ENCODE data around the gene SEMA3B. TPM values are rescaled to one million over a fixed set of nuclear protein-coding genes. Genes with fewer than 3 reads are reported as not detected.

The SEMA3B gene
- total and polyA plus RNA-seq, 2 of the 4 experiments (the other 2 are of a cell fraction), result 4.3 to 29.3 TPM

DNA sequence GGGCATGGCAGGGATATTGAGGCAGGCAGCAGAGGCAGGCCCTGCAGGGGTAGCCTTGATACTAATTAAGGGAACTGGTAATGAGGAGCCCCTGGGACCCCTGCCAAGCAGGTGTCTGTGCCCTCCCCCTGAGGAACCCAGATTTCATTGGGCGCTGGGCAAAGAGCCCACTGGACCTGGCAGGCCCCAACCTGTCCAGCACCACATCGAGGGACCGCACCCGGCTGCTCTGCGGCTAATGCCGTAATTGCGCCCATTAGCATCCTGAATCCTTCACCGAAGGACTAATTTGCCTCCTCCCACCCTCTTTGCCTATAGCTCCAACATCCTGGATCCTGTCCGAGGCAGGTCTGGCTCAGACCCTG, 13.7 kb upstream of the SEMA3B start:
- H3K18ac ChIP-seq (ENCODE audit: low read depth, low read length), result no peak overlapping the region
- no TSS peak for BruUV-seq (replicated peaks)
- POLR2A ChIA-PET (ENCODE audit: unreplicated experiment), result no interaction called here
- in situ Hi-C loops (cut with MboI; ENCODE audit: low sequenced_read_pairs), result no loop called here
- H3K23ac ChIP-seq (ENCODE audit: low read depth, low read length), result no peak overlapping the region
- H4K5ac ChIP-seq (ENCODE audit: low read depth, low read length), result no peak overlapping the region
- no peak overlapping the region for H2BK120ac ChIP-seq (ENCODE audit: low read depth, low read length)
- no peak overlapping the region for H3K56ac ChIP-seq (ENCODE audit: extremely low read depth, insufficient read depth, low read length)
- no peaks in the 10 kb centered on the region for H3K27me3 ChIP-seq (ENCODE audit: control insufficient read depth, insufficient read depth, low read length)
- H3K4me2 ChIP-seq (ENCODE audit: low read depth, low read length), result no peak overlapping the region
- no peak overlapping the region for H3K14ac ChIP-seq (replicated peaks; ENCODE audit: low read depth, low read length)
- intact Hi-C loops (cut with micrococcal nuclease), result no loop called here
- H3K9ac ChIP-seq (ENCODE audit: low read depth, low read length), result no peak overlapping the region
- no peak overlapping the region for H4K8ac ChIP-seq (ENCODE audit: low read depth in 2 of 2, low read length in 2 of 2)
- CTCF ChIA-PET, result no interaction called here
- H3K9me1 ChIP-seq (ENCODE audit: insufficient read depth, low read length), result peaks cover 14% of the 10 kb centered on the region
- H2BK20ac ChIP-seq (ENCODE audit: low read depth, low read length), result no peak overlapping the region
- peaks cover 18 to 77% of the 10 kb centered on the region in 2 experiments for H3K79me1 ChIP-seq (ENCODE audit: low read depth in 1 of 2, low read length in 2 of 2)
- ATAC-seq (ENCODE audit: low read depth) (no peak), DNase-seq (no peak)
- H3K9me3 ChIP-seq (ENCODE audit: control insufficient read depth, insufficient read depth, low read length), result no peaks in the 10 kb centered on the region
- TF ChIP-seq BHLHE40 (IDR thresholded peaks at IDR 0.05; ENCODE audit: low read depth, low read length), result no peak
- TF ChIP-seq POLR2A (IDR thresholded peaks at IDR 0.05; ENCODE audit: low read depth, low read length), result no peak
- TF ChIP-seq SMC3 (IDR thresholded peaks at IDR 0.05; ENCODE audit: low read depth, low read length), result no peak
- TF ChIP-seq RFX5 (IDR thresholded peaks at IDR 0.05; ENCODE audit: low read depth, low read length), result no peak
- TF ChIP-seq, protein P1, sequence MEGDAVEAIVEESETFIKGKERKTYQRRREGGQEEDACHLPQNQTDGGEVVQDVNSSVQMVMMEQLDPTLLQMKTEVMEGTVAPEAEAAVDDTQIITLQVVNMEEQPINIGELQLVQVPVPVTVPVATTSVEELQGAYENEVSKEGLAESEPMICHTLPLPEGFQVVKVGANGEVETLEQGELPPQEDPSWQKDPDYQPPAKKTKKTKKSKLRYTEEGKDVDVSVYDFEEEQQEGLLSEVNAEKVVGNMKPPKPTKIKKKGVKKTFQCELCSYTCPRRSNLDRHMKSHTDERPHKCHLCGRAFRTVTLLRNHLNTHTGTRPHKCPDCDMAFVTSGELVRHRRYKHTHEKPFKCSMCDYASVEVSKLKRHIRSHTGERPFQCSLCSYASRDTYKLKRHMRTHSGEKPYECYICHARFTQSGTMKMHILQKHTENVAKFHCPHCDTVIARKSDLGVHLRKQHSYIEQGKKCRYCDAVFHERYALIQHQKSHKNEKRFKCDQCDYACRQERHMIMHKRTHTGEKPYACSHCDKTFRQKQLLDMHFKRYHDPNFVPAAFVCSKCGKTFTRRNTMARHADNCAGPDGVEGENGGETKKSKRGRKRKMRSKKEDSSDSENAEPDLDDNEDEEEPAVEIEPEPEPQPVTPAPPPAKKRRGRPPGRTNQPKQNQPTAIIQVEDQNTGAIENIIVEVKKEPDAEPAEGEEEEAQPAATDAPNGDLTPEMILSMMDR (conservative IDR thresholded peaks at IDR 0.05; ENCODE audit: low read depth, low read length), result no peak
- no peak for TF ChIP-seq RCOR1 (IDR thresholded peaks at IDR 0.05; ENCODE audit: insufficient replicate concordance, low read length)
- no peak for TF ChIP-seq CHD1 (IDR thresholded peaks at IDR 0.05; ENCODE audit: low read depth, low read length)
- TF ChIP-seq FOS (IDR thresholded peaks at IDR 0.05; ENCODE audit: low read depth, low read length), result no peak
- peak overlapping the region; percentile 21 for H2BK5ac ChIP-seq (ENCODE audit: low read depth, low read length, poor library complexity, severe bottlenecking)
- WGBS, 2 experiments (ENCODE audit: extremely low coverage in 2 of 2, insufficient read length in 1 of 2), result 89% methylated on average over 3 of the region's 9 CpGs; no CpG with 5 or more reads in 1 of the 2 experiments
- dilution Hi-C loops (cut with HindIII; ENCODE audit: low sequenced_read_pairs, unreplicated experiment), result no loop called here
- no peak overlapping the region for H2AK5ac ChIP-seq (ENCODE audit: low read depth, low read length)
- H2AK9ac ChIP-seq (replicated peaks; ENCODE audit: low read depth, low read length, poor library complexity), result no peak overlapping the region
- H2BK15ac ChIP-seq (ENCODE audit: low read depth, low read length), result no peak overlapping the region
- peaks cover 17% of the 10 kb centered on the region for H3K4me1 ChIP-seq (ENCODE audit: control insufficient read depth, insufficient read depth, low read length)
- peaks cover 58% of the 10 kb centered on the region for H4K20me1 ChIP-seq (ENCODE audit: insufficient read depth, low read length)
- no peak overlapping the region for H4K91ac ChIP-seq (ENCODE audit: insufficient read depth, low read depth, low read length)
- H3K4me3 ChIP-seq (ENCODE audit: insufficient read depth, low read depth, low read length), result no peak overlapping the region
- no peak overlapping the region for H3K27ac ChIP-seq (ENCODE audit: insufficient read depth, low read length)
- H3K4ac ChIP-seq (ENCODE audit: low read depth, low read length), result 0 out of 2 replicates have a peak overlapping the region, but pooled peaks have one; percentile 42
- peaks cover 58% of the 10 kb centered on the region for H3K36me3 ChIP-seq (ENCODE audit: control insufficient read depth, insufficient read depth, low read length)
- no peak overlapping the region for H2AFZ ChIP-seq (replicated peaks; ENCODE audit: low read length, poor library complexity)
